ENCODE data around the gene PCDH12.

PCDH12 gene

DNA sequence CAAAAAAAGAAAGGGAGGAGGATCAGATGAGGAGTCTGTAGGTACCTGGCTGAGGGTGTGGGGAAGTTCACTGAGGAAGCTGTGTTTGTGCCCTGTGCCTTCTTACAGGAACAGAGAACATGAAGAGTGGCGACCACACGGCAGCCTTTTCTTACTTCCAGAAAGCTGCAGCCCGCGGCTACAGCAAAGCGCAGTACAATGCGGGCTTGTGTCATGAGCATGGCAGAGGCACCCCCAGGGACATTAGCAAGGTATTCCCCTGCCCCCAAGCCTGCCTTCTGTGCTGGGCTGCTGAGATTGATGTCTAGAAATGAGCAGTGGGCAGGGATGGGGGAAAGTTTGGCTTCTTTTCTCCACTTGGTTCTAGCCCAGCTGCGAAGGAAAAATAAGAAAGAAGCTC is 24.9 kb downstream of the PCDH12 start:
- no peak overlapping the region for H3K4me3 ChIP-seq (ENCODE audit: low read depth, low read length)
- TF ChIP-seq, protein P1, sequence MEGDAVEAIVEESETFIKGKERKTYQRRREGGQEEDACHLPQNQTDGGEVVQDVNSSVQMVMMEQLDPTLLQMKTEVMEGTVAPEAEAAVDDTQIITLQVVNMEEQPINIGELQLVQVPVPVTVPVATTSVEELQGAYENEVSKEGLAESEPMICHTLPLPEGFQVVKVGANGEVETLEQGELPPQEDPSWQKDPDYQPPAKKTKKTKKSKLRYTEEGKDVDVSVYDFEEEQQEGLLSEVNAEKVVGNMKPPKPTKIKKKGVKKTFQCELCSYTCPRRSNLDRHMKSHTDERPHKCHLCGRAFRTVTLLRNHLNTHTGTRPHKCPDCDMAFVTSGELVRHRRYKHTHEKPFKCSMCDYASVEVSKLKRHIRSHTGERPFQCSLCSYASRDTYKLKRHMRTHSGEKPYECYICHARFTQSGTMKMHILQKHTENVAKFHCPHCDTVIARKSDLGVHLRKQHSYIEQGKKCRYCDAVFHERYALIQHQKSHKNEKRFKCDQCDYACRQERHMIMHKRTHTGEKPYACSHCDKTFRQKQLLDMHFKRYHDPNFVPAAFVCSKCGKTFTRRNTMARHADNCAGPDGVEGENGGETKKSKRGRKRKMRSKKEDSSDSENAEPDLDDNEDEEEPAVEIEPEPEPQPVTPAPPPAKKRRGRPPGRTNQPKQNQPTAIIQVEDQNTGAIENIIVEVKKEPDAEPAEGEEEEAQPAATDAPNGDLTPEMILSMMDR (conservative IDR thresholded peaks at IDR 0.05; ENCODE audit: low read depth, low read length), result no peak
- DNase-seq (ENCODE audit: low read depth), result no peak

GRCh38 chr5:141931694-141932093 is 26.3 kb downstream of the PCDH12 start:
- TF ChIP-seq, protein P1 (conservative IDR thresholded peaks at IDR 0.05; ENCODE audit: low read depth, low read length), result no peak
- no peak for DNase-seq (ENCODE audit: low read depth)
- no peak overlapping the region for H3K4me3 ChIP-seq (ENCODE audit: low read depth, low read length)

- TF ChIP-seq, protein P1 (conservative IDR thresholded peaks at IDR 0.05; ENCODE audit: low read depth, low read length), result no peak
- no peak for DNase-seq (ENCODE audit: low read depth)
- no peak overlapping the region for H3K4me3 ChIP-seq (ENCODE audit: low read depth, low read length)
Observed at GRCh38 chr5:141929398-141930058, 28.5 kb downstream of the PCDH12 start.

DNA sequence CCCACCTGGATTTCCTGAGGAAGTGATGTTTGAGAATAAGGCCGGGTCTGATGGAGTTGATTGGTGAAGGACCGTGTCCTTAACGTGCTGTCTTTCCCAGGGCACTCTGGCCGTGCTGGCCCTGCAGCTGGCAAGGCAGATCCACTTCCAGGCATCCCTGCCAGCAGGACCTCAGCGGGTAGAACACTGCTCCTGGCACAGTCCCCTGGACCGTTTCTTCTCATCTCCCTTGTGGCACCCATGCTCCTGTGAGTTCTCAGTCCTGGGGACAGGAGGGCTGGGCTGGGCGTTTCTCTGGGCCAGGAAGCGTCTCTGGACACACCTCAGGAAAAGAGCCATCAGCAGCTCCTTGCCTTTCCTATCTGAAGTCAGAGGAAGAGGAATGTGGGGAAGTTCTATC is 30.0 kb downstream of the PCDH12 start:
- TF ChIP-seq, protein P1 (conservative IDR thresholded peaks at IDR 0.05; ENCODE audit: low read depth, low read length), result no peak
- DNase-seq (ENCODE audit: low read depth), result no peak
- H3K4me3 ChIP-seq (ENCODE audit: low read depth, low read length), result no peak overlapping the region

GRCh38 chr5:141926434-141926833 is 31.6 kb downstream of the PCDH12 start:
- DNase-seq (ENCODE audit: low read depth), result no peak
- H3K4me3 ChIP-seq (ENCODE audit: low read depth, low read length), result no peak overlapping the region
- TF ChIP-seq, protein P1 (conservative IDR thresholded peaks at IDR 0.05; ENCODE audit: low read depth, low read length), result no peak

- TF ChIP-seq, protein P1 (conservative IDR thresholded peaks at IDR 0.05; ENCODE audit: low read depth, low read length), result no peak
- DNase-seq (ENCODE audit: low read depth), result peak; percentile 96
- H3K4me3 ChIP-seq (ENCODE audit: low read depth, low read length), result peak within 1 kb of the TSS; percentile 92
Observed at GRCh38 chr5:141923448-141924313, 34.3 kb downstream of the PCDH12 start, which contains the start of gene DELE1. DELE1 (plus strand) TSS chr5:141923871; CDS start chr5:141923942, 71 bp downstream.

GRCh38 chr5:141922827-141923447 is 35.1 kb downstream of the PCDH12 start:
- peak; percentile 12 for DNase-seq (ENCODE audit: low read depth)
- peak overlapping the region; percentile 92 for H3K4me3 ChIP-seq (ENCODE audit: low read depth, low read length)

Measured in choroid plexus epithelial cell (primary cell).